HG03108 (cell line): ENCODE measurements around the gene CERKL.

Experiments used
- ATAC-seq: cut with Tn5 transposase; IDR thresholded peaks from one replicate; pipeline ENCODE4 v1.9.1; 2021; ENCODE audit warnings: moderate library complexity; ENCODE audit not compliant: unreplicated experiment

CERKL gene

DNA sequence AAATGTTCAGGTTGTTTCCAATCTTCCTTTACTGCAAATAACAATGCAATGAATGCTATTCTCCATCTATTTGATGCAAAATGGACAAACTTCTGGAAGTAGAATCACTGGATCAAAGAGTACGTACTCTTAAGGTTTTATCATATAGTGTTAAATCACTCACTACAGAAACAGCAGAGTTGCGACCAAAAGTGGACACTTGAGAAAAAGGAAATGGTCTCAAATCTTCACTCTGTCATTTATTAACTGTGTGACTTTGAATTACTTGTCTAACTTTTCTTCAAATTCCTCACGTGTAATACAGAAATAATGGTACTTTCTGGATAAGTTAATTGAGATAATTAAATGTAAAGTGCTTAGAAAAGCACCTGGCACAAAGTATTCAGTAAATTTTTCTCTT lies 78.1 kb downstream of the CERKL start:
- no peak for ATAC-seq

DNA sequence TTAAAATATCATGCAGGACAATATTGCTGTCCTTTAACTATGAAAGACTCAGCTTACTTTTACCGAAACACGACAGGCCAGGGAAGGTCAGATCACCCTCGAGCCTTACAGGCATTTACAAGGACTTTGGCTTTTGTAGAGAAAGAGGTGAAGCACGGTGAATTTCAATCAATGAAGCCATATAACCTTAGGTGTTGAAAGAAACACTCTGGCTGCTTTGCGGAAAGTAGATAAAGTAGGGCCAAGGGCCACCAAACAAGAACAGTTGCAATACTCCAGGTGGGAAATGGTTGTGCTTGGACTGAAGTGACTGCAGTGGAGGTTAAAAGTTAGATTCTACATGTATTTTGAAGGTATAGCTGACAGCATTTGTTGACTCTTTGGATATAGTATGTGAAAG lies 80.5 kb downstream of the CERKL start:
- ATAC-seq: no peak

DNA sequence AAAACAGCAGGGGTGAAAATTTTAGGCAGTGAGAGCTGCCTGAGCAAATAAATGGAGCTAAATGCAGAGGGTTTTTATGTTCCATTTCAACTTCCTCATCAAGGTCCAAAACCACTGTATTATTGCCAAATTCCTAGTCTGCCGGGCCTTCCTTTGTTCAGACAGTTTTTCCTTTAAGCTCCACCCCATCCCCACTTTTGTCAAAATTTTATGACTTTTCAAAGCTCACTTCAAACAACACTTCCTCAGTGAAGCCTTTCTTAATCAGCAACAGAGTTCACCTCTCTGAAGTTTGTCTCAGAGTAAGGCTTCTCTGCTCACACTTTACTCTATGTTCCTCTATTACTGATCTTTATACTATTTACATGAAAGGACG lies 81.3 kb downstream of the CERKL start:
- no peak for ATAC-seq

DNA sequence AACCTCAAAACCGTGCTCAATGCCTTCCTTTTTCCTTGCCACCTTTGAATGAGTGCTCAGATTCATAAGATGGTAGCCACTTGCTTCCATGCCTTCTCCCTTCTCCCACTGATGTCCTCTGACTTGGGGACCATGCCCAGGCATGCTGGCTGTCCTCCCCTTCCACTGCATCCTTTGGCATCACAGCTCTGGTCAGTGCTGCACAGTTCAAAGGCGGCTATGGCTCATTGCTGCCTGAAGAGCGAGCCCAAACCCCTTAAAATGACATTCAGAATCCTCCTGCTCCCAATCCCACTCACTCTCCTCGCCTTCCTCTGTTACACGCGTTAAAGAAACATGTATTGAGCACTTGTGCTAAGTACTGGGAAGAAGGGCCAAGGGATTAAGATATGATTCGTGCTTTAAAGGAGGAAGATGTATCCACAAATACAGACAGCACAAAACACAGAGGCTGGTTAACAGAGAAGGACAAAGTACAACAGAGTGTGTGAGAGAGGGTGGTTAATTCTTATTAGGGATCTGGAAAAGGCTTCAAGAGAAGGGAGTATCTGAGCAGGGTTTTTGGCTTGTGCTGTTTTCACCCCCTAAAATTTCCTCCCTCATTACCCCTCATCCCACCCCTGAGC lies 81.8 kb downstream of the CERKL start:
- no peak for ATAC-seq

DNA sequence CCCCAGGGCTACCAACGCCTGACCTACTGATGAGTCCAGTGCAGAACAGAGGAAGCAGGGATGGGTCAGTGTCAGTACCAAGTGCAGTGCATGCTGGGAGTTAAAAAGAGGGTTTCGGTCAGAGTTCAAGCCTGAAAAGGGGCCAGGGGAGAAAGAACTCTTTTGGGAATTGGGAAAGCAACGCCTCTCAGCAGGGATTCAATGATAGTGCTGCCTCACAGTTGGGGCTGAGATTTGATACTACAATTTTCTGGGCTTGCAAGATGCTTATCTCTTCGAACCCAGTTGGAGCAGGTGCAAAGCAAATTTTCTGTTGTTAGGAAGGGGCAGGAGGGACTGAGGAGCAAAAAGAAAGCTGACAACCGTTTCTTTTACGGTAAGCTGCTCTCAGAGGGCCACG lies 82.6 kb downstream of the CERKL start:
- no peak for ATAC-seq

DNA sequence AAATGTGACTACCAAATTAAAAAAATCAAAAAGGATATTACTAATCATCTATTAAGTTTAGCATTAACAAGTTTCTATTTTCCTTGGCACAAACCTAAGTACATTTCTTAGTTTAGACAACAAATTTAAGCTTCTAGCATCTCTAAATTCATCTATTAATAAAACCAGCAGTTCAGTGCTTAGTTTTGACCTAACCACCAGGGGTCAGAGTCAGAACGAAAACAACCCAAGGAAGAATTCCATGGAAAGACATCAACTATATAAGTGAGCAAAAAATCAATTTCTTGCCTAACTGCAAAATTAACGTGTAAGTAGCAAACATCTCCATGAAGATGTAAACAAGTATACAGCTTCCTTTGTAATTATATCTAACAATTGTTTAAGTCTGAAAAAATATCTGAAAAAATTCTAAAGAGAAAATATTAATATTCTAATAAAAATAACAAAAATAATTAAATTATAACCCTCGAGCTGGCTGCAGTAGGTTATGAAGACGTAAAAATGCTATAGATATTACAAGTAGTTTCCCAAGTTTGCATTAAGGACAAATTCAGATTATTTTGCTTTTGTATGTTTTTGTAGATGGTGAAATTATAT lies 83.7 kb downstream of the CERKL start:
- ATAC-seq: no peak

DNA sequence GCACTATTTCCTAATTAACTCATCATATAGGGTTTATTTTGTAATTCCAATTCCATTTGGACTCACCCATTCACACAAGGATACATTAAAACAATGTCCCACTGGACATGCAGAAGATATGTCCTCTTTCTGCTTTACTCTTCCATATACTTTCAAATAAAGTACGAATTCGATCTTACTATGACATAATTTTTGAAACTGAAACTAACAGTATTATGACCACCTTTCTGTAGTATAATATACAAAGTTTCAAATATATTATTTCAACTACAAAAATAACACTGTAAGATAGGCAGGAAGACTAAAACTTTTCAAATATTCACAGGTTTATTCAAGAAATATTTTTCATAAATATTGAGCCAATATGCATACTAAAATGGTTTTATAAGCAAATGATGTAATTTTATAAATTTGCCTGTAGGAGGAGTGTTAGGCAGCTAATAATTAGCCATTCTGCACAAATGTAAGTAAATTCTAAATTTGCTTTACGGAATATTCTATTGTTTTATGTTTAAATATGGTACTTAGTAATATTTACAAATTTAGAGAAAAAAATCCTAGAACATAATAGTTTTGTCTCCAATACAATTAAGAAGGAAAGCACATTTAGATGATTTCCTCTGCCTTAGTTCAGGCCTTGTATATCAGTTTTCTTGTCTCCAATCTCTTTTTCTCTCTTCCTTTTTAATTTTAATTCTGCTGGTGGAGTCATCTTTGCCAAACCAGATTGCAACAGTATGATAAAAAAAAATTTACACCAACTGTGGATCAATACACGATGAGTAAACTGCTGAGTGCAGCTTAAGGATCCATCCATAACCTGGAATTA lies 85.9 kb downstream of the CERKL start:
- ATAC-seq: no peak

DNA sequence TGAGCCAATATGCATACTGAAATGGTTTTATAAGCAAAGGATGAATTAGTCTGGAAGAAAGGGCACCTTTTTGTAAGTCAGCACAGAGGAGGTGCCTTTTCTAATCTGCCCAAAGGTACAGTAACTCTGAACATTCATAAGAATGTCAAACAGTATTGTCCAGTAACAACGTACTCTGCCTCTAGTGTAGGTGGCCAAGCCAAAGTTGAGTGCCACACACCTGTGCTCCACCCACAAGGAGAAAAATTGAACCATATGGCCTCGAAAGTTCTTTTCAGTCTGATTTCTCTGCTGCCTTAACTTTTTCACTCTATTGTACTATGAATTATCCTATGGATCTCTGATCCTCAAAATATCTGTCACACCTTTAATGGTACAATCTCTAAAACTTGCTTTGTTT lies 86.8 kb downstream of the CERKL start:
- no peak for ATAC-seq

DNA sequence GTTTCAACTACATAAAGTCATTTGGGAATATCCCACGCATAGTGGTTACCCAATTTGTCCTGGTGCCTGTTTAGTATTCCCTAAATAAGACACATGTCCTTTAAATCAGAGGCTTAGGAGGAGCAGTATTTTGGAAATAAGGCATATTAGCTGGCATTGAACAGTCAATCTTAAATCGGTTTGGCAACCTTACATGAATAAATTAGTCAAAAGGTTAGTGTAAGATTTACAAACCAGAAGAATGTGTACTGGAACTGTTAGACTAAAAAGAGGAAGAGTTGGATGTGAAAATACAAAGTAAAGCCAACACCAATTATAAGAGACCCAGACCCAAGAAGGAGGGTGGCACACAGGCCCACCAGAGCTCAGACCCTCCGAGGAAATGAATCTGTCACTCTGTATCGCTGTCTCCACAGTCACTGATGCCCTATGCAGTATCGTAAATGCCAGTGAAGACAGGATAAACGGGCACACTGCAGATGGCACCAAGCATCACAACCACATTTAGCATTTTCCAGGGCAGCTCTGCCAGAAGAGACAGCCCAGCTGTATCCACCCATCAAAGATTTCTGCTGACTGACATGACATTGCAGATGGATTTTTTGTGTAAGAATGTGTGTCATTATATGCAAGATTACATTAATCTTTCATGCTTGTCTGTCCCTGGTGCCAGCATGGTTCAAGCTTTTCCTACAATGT lies 90.4 kb downstream of the CERKL start:
- ATAC-seq: no peak

DNA sequence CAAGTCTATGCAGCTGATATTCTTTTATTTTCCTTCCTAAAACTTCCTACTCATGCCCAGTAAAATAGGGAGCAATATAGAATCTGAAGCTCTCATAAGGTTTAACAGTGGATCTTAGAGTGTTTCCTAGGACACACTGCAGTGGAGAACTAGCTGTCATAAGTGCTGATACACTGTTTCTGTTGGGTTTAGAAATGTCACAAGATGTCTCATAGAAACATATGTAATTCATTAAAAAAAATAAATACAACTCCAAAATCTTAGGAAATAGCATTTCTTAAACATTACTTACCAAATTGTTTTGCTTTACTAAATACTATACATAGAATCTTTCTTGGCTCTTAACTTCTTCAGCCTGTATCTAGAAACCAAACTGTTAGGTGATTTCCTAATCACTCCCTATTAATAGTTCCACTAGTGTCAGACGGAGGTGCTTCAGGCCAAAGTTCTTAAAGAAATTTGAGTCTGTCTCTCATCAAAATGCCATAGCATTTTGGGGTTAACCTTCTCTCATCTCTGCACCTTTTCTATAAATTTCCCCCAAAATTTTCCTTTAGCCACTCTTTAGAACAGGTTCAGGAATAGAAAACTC lies 93.7 kb downstream of the CERKL start:
- no peak for ATAC-seq

DNA sequence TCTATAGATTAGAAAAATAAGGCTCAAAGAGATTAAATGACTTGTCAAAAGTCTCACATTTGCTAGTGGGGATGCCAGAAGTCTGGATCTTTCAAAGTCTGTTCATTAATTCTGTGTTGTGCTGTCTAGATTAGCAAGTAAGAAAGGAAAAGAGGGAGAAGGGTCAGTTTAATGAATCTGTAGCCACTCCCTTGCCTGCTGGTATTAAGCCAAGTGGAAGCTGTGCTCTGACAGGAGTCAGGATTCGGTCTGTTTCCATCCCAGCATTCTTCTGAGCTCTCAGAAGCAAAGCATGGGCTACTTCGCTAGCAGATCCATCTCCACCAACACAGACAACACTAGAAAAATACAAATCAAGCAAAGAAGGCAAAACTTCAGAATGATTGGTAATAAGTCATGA lies 98.5 kb downstream of the CERKL start:
- ATAC-seq: no peak

DNA sequence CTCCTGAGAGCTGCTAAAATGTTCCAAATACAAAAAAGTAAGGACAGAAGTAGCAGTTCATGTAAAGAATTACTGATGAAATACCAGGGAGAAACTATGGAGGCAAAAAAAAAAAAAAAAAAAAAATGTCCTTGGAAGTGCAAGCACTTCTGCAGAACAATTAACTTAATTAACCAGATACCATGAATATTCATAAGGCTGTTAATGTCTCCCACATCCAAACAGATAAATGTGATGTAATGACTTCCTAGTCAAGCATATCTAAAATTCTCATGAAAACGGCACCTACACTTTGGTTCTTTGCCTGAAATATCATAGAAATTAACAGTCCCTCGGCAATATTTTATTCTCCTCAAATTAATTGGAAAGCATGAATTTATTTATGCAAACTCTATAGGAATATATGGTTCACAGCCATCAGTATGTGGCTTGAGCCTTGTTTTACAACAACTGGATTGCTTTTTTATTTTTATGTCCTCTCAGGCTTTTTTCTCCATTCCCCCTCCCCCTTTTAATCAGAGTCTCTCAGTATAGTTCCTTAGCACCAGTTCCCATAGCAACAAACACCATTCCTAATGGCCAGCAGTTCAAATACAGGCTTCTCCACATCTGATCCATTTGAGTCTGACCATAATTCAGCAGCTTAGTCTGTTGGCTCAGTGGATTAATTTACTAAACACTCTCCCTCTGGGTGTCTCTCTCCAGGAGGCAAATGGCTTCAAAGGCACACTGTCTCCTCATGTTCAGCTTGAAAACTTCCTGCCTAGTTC lies 102.7 kb downstream of the CERKL start:
- no peak for ATAC-seq

DNA sequence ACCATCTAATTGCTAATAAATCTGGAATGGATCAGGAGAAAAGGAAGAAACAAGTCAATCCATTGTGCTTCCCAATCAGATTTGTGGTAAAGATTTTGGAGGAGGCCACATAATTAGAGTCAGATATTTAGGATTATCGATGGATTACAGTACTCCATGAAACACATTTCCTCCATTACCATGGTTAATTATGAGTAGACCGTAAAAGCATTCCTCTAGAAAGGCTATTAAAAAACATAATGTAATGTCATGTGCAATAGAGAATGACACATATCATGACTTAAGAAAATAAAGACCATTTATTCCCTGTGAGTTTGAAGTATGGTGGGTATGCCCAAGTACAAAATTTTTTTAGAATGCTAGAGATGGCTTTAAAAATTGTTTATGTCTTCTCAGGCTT lies 103.7 kb downstream of the CERKL start:
- no peak for ATAC-seq

DNA sequence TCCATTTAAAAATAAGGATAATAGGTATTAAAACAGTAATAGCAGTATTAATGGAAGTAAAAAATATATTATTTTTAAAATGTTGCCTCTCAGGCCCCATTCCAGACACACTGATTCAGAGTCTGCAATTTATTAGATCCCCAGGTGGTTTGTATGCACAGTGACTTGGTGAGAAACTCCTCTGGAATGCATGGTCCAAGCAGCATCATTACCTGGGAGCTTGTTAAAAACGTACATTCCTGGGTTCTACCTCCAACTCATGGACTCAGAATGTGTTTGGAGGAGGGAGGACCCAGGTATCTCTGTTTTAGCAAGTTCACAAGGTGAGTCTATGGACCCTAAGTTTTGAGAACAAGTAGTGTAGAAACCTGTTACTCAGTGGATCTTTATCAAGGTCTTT lies 104.1 kb downstream of the CERKL start:
- no peak for ATAC-seq

DNA sequence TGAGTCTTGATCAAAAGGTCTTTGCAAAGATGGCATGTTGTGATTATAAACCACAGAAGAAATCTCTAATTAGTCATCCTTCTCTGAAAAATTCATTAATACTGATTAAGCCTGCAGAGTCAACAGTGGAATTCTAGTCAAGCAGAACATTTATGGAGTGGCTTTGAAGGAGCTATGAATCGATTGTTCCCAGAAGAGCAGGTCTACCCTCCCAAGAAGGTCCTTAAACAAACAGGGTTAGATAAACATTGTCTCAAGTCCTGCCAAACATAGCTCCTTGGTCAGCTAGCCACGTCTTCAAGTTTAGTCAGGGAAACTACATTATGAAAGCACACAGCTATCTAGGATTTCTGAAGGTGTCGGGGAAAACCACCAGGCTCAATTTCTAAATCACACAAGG lies 110.8 kb downstream of the CERKL start:
- no peak for ATAC-seq

DNA sequence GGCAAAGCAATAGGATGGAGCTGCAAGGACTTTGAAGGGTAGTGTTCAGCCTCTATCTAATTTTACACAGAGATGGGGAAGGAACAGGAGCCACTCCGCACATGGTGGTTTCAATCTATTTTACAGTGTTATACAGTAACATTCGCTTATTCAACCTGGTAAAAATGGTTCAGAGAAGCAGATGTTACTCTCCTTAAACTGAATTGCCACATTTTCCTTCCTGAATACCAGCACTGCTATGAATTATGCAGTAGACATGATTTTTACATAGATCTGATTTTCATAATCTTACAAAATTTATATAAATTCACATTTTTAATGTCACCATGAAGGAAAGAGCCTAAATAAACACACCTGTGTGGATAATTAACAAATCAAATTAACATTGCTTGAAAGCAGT lies 114.7 kb downstream of the CERKL start:
- ATAC-seq: no peak

DNA sequence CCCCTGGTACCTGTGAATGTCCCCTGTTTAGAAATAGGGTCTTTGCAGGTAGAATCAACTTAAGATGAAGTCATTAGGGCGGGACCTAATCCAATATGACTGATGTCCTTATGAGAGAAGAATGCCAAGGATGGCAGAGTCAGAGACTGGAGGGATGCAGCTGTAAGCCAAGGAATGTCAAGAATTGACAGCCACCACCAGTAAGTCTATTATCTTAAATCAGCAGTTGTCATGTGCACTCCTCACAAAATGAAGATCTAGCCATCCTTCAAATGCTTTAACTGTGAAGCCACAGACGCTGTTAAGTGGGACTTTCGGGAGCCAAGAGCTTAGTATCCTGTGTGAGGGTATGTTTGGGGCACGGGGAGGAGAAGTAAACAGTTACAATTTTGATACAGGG lies 116.5 kb downstream of the CERKL start:
- ATAC-seq: no peak

DNA sequence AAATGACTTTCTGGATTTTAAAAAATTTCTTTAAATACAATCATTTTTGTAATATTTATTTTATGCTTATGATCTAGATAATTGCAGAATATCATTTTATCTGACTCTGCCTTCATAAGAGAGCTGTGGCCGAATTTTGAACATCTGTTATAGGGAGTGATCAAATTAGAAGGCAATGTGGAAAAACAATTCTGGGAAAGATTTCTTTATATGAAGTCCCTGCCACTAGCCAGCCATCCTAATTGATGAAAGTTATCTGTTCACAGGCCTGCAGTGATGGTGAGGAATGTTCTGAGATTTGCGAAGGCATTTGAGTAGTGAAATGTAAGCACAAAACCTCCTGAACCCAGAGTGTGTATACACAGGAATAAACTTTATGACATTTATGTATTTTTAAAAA lies 120.2 kb downstream of the CERKL start:
- no peak for ATAC-seq

DNA sequence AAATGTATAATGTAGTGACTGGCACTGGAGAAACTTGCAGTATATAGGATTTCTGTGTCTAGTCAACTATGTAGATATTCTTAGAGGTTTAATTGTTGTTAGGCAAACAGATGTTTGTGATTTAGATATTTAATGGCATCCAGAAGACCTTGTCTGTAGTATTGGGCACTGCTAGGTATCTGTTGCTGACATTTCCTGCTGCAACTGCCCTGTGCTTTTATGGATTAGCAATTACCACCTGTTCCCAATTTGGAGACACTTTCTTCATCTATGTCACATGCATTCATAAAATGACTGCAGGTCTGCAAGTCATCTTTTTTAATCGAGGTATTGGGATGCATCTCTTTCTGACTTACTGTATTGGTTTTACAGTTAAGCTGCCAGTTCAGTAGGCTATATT lies 128.5 kb downstream of the CERKL start:
- no peak for ATAC-seq

DNA sequence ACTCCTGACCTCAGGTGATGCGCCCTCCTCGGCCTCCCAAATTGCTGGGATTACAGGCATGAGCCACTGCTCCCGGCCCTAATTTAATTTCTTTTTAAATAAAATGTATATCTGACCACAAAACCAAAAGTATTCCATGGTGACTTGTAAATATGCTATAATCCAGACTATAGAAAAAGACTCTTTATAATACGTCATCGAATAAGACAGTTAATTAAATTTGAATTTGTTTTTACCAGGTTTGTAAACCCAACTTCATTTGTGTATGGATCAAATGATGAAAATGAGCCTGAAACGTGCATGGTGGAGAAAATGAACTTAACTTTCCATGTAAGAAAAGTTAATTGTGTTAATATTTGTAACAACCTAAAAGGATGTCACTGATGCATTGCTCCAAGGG lies 129.8 kb downstream of the CERKL start:
- ATAC-seq: no peak

DNA sequence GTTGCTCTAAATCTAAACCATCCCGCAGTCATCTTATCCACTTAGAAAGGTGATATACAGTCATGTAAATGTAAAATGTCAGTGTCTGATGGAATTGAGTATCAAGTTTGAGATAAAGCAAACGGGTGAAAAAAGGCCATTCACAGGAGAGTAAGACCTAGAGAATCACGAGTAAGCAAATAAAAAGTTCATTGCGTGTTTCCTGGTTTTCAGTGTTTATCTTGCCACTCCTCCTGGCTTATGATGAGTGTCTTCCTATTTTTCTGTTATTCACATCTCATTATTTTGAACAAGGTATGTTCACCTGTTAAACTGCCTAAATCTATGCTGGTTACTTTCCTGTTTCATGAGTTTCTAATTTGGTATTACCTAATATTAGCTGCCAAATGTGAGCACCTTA lies 130.9 kb downstream of the CERKL start:
- ATAC-seq: no peak
